Glomerular visceral epithelial cell (primary cell): ENCODE measurements around the gene SLC39A5.
"Not testable (repeated sequence)": the region's sequence is repeated elsewhere in the genome, so short reads cannot be mapped to it uniquely, and the experiment has no call there.

Experiments used
- DNase-seq: peaks from one replicate; pipeline ENCODE4 v3.0.0-alpha.2; 2016; ENCODE audit errors: extremely low spot score

SLC39A5 gene

GRCh38 chr12:56247923-56248322 is 18.1 kb downstream of the SLC39A5 start:
- DNase-seq: no peak

DNA sequence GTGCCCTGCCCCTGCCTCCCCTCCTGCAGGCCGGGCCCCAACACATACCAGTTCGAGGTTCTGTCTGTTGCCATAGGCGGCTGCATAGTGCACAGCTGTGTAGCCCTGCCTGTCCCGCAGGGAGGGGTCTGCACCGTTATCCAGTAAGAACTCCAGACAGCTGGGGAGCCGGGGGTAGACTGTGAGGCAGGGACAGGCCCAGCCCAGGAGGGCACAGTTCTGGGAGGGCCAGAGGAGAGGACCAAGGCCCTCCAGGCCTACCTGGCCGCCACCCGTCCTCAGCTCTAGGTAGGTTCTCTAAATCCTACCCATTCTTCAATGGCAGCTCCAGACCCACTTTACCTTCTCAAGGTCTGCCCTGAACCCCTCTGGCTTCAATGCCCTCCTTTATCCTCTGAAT is 18.9 kb downstream of the SLC39A5 start:
- DNase-seq: no peak

DNA sequence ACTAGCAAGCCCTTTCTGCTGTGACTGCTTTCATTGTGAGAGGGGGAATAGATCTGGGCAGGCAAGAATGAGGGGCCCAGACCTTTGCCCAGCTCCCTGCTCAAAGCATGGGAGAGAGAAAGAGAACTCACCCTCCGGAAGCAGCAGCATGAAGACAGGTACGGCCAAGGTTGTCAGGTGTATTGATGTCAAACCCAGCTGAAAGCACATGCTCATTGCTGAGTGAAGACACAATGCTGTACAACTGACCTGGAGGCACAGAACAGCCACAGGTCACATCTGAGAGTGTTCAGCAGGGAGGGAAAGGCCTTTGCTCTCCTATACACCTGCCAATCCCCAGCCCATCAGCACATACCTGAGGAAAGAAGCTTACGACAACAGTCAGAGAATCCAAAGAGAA is 22.8 kb downstream of the SLC39A5 start:
- DNase-seq: no peak

DNA sequence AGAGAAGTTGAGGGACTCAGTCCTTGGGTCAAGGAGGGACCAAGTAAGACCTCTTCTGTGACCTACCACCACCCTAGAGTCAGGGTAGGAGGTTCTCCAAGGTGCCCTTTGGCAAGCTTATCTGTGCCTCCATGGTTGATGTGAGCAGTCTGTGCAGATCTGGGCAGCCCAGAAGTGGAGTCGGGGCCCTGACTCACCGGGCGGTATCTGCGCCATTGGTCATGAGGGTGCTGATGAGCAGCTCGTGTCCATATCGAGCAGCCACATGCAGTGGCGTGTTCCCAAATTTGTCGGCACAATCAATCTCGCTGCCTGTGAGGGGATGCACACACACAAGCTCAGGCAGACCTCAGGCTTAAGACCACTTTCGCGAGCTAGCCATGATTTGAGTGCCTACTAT is 23.2 kb downstream of the SLC39A5 start:
- DNase-seq: no peak

GRCh38 chr12:56255671-56256070 is 25.8 kb downstream of the SLC39A5 start:
- DNase-seq: no peak

- peak; percentile 73 for DNase-seq
Measured at GRCh38 chr12:56256326-56256960, 26.6 kb downstream of the SLC39A5 start.

- no peak for DNase-seq
Measured at GRCh38 chr12:56257071-56257470, 27.2 kb downstream of the SLC39A5 start.

DNA sequence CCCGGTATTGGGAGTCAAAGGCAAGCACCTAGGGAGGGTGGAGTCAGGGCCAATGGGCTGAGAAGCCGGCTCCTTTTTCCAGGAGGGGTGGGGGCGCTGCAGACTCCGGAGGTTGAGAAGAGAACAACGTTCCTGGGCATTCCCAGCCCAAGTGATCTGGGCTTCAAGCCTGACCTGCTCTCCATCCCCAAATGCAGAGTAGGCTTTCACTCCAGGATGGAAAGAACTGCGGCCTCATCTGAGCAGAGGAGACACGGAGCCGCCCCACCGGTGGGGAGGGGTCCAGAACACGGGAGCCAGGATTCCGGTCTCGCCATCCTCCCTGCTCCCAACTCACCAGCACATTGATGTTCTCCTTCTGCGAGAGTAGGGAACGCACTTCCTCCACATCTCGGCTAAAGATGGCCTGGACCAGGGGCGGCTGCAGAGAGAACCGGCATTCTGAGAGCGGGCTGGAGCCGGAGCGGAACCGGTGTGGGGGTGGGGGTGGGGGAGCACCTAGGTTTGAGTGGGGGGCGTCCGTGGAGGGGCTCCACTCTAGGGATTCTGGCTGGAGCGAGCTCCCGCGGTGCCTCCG is 27.7 kb downstream of the SLC39A5 start:
- DNase-seq: peak; percentile 41

GRCh38 chr12:56258068-56258819 is 28.4 kb downstream of the SLC39A5 start, which contains the start of gene ANKRD52:
TSS of gene ANKRD52 (minus strand) at chr12:56258384. CDS start at chr12:56258269, 115 bp downstream.
- DNase-seq: peak; percentile 72

GRCh38 chr12:56258820-56259183 is 29.0 kb downstream of the SLC39A5 start:
- DNase-seq: no peak

DNA sequence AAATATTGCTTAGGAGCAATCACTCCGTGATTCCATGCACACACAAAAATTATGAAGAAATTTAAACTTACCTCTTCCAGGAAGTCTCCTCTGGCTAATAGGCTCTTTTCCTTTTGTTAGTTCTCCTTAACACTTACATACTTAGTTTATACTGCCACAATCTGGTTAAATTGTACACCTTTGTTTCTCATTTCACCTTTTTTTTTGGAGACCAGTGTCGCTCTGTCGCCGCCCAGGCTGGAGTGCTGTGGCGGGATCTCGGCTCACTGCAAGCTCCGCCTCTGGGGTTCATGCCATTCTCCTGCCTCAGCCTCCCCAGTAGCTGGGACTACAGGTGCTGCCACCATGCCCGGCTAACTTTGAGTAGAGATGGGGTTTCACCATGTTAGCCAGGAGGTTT is 30.5 kb downstream of the SLC39A5 start:
- no peak for DNase-seq

- no peak for DNase-seq
Measured at GRCh38 chr12:56260921-56261320, 31.1 kb downstream of the SLC39A5 start.

DNA sequence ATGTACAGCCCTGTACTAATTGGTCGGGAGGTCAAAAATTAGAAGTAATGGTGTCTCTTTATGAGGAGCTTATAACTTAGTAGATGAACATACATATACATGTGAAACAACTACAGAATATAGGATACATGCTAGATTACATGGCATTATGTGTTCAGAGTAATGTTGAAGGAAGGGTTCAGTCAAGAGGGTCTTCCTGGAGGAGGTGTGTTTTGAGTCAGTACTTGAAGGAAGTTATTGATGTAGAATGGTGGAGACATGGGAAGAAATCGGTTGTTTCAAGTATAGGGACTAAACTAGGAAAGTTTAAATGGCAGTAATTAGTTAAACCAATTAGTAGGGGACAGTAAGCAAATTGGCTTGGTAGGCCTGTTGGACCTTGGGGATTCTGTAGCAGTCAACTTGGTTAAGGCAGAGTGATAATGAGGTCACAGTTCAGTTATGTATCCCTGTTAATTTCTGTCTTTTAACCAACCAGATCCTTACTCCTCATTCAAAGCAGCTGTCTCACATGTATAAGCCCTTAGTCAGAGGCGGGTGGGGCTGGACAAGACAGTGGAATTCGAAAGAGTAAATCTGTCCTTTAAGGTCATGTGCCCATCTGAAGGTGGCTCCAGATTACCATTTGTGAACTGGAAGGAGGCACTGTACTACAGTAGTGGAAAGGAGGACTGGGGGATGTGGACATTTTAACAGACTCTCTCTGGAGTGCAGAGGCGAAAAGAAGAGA is 31.8 kb downstream of the SLC39A5 start:
- DNase-seq: peak; percentile 85

DNA sequence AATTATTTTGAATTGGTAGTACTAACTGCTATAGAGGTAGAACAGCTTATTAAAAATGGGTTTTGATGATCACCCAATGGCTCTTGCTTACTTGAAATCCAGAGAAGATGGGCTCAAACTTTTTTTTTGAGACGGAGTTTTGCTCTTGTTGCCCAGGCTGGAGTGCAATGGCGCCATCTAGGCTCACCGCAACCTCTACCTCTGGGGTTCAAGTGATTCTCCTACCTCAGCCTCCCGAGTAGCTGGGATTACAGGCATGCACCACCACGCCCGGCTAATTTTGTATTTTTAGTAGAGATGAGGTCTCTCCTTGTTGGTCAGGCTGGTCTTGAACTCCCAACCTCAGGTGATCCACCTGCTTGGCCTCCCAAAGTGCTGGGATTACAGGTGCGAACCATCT is 33.1 kb downstream of the SLC39A5 start:
- DNase-seq: not testable (repeated sequence)

DNA sequence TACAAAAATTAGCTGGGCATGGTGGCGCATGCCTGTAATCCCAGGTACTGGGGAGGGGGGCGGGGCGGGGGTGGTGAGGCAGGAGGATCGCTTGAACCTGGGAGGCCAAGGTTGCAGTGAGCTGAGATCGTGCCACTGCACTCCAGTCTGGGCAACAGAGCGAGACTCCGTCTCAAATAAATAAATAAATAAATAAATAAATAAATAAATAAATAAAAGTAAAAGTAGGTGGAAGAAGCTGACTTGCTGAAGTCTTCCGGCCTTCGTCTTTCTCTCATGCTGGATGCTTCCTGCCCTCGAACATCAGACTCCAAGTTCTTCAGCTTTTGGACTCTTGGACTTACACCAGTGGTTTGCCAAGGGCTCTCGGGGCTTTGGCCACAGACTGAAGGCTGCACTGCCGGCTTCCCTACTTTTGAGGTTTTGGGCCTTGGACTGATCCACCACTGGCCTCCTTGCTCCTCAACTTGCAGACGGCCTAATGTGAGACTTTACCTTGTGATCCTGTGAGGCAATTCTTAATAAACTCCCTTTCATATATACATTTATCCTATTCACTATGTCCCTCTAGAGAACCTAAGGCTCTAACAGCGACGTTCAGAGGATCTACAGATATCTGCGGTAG is 36.3 kb downstream of the SLC39A5 start:
- DNase-seq: not testable (repeated sequence)

DNA sequence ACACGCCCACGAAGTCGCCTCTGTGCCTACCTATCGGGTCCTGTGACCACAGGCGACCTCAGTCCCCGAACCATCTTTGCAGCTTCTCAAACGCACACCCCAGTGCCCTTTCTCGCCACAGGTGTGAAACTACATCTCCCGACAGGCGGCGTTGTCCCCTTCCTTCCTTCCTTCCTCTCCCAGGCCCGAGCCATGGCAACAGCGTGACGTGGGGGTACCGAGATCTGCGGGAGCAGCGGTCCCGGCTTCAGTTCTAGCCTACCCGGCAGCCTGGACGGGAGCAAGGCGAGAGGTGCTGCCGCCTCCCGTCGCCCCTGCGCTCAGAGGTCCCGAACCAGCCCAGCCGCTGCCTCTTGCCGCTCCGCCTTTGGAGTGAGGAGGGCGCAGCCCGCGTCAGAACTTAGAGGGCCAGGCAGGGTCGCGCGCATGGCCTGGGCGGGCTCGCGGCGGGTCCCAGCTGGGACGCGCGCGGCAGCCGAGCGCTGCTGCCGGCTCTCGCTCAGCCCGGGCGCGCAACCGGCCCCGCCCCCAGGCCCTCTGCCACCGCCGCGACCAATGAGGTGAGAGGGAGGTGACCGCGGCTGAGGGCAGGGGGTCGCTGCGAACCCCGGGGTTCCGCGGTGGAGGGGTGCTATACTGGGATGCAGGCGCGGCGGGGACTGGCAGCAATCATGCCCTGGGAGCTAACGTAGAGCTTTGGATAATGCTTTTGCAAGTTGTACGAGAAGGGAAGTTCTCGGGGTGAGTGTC is 37.0 kb downstream of the SLC39A5 start, which contains the start of gene COQ10A:
TSS of gene COQ10A (plus strand) at position 250 of the 750 bp plus-strand sequence. CDS start at position 427, 177 bp downstream.
- peak; percentile 85 for DNase-seq

GRCh38 chr12:56267443-56268071 is 37.7 kb downstream of the SLC39A5 start:
- no peak for DNase-seq

GRCh38 chr12:56271031-56271430 is 41.2 kb downstream of the SLC39A5 start:
- peak; percentile 25 for DNase-seq

DNA sequence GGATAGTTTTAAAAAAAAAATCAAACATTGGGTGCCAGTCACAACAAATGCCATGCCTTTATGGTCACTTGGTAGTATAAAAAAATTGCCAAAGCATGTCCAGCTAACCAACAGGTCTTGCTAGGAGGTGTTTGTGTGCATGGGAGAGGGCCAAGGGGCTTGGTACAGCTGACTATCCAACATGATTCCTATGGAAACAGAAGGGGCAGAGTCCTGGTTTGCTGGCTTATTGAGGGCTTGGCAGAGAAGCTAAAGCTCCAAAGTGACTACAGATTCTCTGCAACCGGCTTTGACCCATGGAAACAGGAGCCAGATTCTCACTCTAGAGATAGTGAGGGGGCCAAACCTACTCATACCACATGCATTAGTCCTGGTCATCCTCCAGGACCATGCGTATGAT is 42.6 kb downstream of the SLC39A5 start:
- not testable (repeated sequence) for DNase-seq

DNA sequence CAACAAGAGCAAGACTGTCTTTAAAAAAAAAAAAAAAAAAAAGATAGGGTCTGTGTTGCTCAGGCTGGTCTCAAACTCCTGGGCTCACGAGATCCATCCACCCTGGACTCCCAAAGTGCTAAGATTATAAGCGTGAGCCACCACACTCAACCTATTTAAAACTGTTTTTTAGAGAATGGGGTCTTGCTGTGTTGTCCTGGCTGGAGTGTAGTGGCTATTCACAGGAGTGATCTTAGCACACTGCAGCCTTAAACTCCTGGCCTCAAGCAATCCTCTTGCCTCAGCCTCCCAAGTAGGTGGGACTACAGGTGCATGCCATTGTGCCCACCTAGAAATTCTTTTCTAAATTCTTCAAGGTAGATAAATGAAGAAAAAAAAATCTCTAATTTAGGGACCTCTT is 44.4 kb downstream of the SLC39A5 start:
- DNase-seq: no peak

DNA sequence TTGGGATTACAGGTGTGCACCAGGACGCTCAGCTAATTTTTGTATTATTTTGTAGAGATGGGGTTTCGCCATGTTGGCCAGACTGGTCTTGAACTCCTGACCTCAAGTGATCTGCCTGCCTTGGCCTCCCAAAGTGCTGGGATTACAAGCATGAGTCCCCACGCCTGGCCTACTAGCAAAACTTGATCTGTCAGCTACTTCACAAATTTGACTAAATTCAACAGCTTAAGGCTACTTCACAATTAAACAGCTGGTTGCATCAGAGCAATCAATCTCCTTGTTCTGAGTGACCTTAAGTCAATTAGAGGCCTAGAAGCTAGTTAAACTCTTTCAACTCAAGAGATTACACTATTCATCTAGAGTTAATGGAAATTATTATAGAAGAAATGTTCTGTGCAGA is 49.1 kb downstream of the SLC39A5 start:
- DNase-seq: no peak
